ENCODE data around the gene CPEB2. TPM values are rescaled to one million over a fixed set of nuclear protein-coding genes. Genes with fewer than 3 reads are reported as not detected.

CPEB2 gene
- total and polyA plus RNA-seq, 2 of the 8 experiments (the other 6 are each of a cell fraction or from before 2014, with no cell fraction given), result 0.39 to 1.9 TPM

DNA sequence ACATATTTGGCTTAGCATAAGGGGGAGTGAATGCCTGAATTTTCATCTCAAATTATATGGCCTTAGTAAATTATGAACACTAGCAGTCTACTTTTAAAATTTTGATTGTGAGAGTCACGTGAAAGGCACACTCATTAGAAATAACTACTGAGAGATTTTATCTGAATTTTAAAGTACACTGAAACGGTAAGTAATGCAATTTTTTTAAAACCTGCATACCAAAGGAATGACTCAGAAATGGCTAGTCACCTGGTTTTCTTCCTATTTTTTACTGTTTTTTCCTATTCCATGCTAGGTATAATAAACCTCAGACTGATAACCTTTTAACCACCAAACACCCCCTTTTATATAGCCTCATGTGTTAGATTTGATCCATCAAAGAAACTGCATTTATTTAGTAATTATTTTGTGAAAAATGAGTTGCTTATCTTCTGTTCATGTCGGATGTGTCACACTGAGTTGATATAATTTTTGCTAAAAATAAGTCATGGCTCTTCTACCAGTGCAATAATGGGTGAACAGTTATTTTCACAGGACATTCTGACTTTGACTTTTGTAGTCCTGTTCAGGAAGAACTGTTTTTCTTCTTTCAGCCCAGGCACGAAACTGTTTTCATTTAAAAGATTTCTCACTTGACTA is 40.4 kb downstream of the CPEB2 start:
- H3K27ac ChIP-seq (ENCODE audit: low read depth, low read length), result no peak overlapping the region
- H3K23me2 ChIP-seq (ENCODE audit: low read depth, low read length), result no peaks in the 10 kb centered on the region
- no peaks in the 10 kb centered on the region for H3K79me2 ChIP-seq (ENCODE audit: control insufficient read depth in 1 of 2, insufficient read depth in 2 of 2, low read length in 2 of 2)
- no peak overlapping the region for H3K14ac ChIP-seq (ENCODE audit: insufficient read length)
- no peak for FAIRE-seq
- no peak overlapping the region for H3K4me3 ChIP-seq (ENCODE audit: extremely low read depth in 1 of 4, insufficient read depth in 2 of 4, low read depth in 3 of 4, low read length in 4 of 4)
- POLR2A ChIA-PET (ENCODE audit: partially characterized antibody), result no interaction called here
- no peak overlapping the region for H2BK120ac ChIP-seq (replicated peaks; ENCODE audit: low read depth, low read length)
- H3K79me1 ChIP-seq (ENCODE audit: low read depth, low read length), result no peaks in the 10 kb centered on the region
- no peak overlapping the region for H2AK5ac ChIP-seq (ENCODE audit: low read depth, low read length)
- H3K9ac ChIP-seq (replicated peaks in 1 of 4; ENCODE audit: extremely low read depth in 1 of 4, low read depth in 3 of 4, low read length in 3 of 4), result no peak overlapping the region
- no peak overlapping the region for H3K4ac ChIP-seq (replicated peaks; ENCODE audit: insufficient read length, low read depth, low read length)
- H3K27me3 ChIP-seq (replicated peaks in 1 of 4; ENCODE audit: control insufficient read depth in 3 of 4, extremely low read depth in 1 of 4, insufficient read depth in 3 of 4, low read length in 3 of 4), result no peaks in the 10 kb centered on the region
- H2BK20ac ChIP-seq (ENCODE audit: low read length), result no peak overlapping the region
- H4K20me1 ChIP-seq (replicated peaks in 1 of 2; ENCODE audit: control insufficient read depth in 1 of 2, insufficient read depth in 2 of 2, low read length in 2 of 2), result no peaks in the 10 kb centered on the region
- WGBS, 2 experiments (ENCODE audit: extremely low coverage in 1 of 2, insufficient coverage in 1 of 2, insufficient read length in 1 of 2, insufficient replicate concordance in 2 of 2, low coverage in 1 of 2, low lambda C conversion rate in 2 of 2, missing lambda C conversion rate in 1 of 2), result 77% methylated on average over 4 of the region's 4 CpGs; no CpG with 5 or more reads in 1 of the 2 experiments
- no peak for DNase-seq (ENCODE audit: low read depth in 1 of 2, low spot score in 2 of 2)
- H2BK12ac ChIP-seq (ENCODE audit: low read depth, low read length), result no peak overlapping the region
- H3K18ac ChIP-seq (ENCODE audit: extremely low read depth, low read length), result no peak overlapping the region
- H3K4me1 ChIP-seq (replicated peaks in 1 of 4; ENCODE audit: control insufficient read depth in 3 of 4, insufficient read depth in 4 of 4, low read length in 3 of 4), result no peaks in the 10 kb centered on the region
- no peak overlapping the region for H3K23ac ChIP-seq (ENCODE audit: insufficient read length)
- CTCF ChIA-PET (ENCODE audit: partially characterized antibody), result interaction anchor here (0.6 to 1.3 kb wide), 2 partner anchors 92 to 154 kb away, joined by 3 to 6 read pairs; no protein-coding TSS in a partner anchor
- H3K56ac ChIP-seq (replicated peaks; ENCODE audit: insufficient read length, low read depth, low read length), result no peak overlapping the region
- no peak overlapping the region for H4K91ac ChIP-seq (replicated peaks; ENCODE audit: insufficient read length, low read length)
- no peak overlapping the region for H2BK5ac ChIP-seq (ENCODE audit: low read depth, low read length)
- H2AFZ ChIP-seq (ENCODE audit: low read length), result no peak overlapping the region
- no peak overlapping the region for H2BK15ac ChIP-seq (ENCODE audit: low read length)
- H3K4me2 ChIP-seq (ENCODE audit: insufficient read depth in 1 of 2, low read depth in 2 of 2, low read length in 2 of 2), result no peak overlapping the region
- no peak overlapping the region for H4K8ac ChIP-seq (ENCODE audit: extremely low read depth, insufficient read depth, low read length)
- no peaks in the 10 kb centered on the region for H3K9me3 ChIP-seq (ENCODE audit: insufficient read depth in 2 of 2, low read depth in 1 of 2, low read length in 1 of 2)
- no peak overlapping the region for H4K5ac ChIP-seq (ENCODE audit: insufficient read length, low read depth, low read length)
- H3K36me3 ChIP-seq (ENCODE audit: control insufficient read depth in 2 of 4, insufficient read depth in 4 of 4, low read length in 3 of 4), result no peaks in the 10 kb centered on the region
- TF ChIP-seq CBX8 (IDR thresholded peaks at IDR 0.05; ENCODE audit: borderline replicate concordance, low read depth, low read length) (no peak), ATF2 (IDR thresholded peaks at IDR 0.05; ENCODE audit: low read length) (no peak), EGR1 (IDR thresholded peaks at IDR 0.05; ENCODE audit: borderline replicate concordance, low read depth, low read length) (no peak), E2F6 (IDR thresholded peaks at IDR 0.05) (no peak), SP1 (IDR thresholded peaks at IDR 0.05; ENCODE audit: low read depth, low read length) (no peak), TBP (IDR thresholded peaks at IDR 0.05; ENCODE audit: low read depth, low read length) (no peak), SAP30 (IDR thresholded peaks at IDR 0.05; ENCODE audit: insufficient read depth, insufficient replicate concordance, low read length) (no peak), SIN3A (conservative IDR thresholded peaks at IDR 0.05 in 1 of 2, IDR thresholded peaks at IDR 0.05 in 1 of 2; ENCODE audit: low read depth in 1 of 2, low read length in 2 of 2) (no peak), BCL11A (IDR thresholded peaks at IDR 0.05; ENCODE audit: low read depth in 2 of 2, low read length in 2 of 2) (no peak)

All from H1 (cell line).